NCI-H2227 treated with DMSO at 0.1 percent for 48 hours (cell line): Measurements from ENCODE around the gene KCTD16.

Source experiments
- DNase-seq: peaks from one replicate; lab custom pipeline; 2025; lab: John Stamatoyannopoulos, UW

Gene KCTD16

DNA sequence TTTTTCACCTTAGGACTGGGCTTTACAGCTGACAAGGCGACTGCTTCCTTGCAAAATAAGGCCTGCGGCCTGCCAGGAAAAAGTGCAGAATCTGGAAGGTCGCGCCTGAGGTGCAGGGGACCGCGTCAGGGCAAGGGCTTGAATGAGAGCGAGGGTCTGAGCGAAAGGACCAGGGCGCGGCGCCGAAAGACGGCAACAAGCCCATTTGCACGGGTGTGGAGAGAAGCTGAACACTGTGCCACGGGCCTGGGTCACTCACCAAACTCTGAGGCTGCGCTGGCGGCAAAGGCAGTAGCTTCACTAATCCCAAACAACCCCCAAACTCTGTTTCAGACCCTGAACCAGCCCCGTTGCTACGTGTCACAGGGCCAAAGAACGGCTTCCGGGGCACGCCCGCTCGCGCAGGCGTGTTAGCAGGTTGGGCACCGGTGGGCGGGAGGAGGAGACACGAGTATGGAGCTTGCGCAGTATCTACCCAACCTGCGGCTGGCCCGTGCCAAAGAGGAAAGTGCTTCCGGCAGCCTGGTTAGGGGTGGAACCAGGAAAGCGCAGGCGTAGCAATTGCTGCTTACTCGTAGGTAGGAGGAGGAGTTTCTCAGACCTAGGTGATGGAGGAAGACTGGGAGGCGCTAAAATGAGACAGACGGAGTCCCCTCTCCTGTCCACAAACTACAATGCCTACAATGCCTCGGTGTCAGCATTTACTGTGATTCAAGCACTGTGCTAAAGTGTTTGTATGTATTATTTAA, at the start of gene KCTD16, which contains the start of gene YIPF5:
TSS of gene KCTD16 (plus strand) at position 598 of the 749 bp plus-strand sequence.
TSS of gene YIPF5 (minus strand) at position 384 of the 749 bp plus-strand sequence. CDS start 704 bp downstream, outside the sequence.
- peak; percentile 89 for DNase-seq

DNA sequence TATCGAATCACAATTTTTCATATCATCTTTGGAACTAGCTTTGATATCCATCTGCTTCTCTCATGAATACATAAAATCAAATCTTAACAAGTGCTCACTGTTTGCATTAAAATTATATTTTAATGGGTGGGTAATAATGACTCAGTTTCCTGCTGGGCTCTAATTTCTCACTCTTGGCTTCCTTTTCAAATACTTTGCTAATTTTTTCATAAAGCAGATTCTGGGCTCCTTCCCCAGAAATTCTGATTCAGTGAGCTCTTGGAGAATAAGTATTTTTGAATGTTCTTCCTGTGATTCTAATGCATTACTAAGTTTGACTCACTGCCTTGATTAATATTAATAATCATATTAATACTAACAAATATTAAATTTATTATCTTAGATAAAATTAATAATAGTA, 49.1 kb upstream of the KCTD16 start:
- no peak for DNase-seq

DNA sequence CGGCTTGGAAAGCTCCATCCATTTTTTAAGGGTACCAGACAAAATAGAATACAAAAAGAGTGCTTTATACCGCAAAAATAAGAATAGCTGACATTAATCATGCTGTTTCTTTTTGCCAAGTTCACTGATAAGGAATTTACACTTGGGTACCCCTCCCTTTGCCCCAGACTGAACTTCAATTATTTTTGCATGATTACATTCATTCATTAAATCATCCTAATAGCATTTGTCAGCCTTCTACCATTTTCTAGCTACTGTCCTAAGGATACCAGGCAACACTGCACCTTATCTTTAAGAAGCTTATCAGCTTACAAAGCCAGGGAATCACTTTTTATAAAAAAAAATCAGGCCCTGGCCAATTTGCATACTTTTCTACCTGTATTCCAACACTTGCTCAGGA, 48.6 kb upstream of the KCTD16 start:
- no peak for DNase-seq

DNA sequence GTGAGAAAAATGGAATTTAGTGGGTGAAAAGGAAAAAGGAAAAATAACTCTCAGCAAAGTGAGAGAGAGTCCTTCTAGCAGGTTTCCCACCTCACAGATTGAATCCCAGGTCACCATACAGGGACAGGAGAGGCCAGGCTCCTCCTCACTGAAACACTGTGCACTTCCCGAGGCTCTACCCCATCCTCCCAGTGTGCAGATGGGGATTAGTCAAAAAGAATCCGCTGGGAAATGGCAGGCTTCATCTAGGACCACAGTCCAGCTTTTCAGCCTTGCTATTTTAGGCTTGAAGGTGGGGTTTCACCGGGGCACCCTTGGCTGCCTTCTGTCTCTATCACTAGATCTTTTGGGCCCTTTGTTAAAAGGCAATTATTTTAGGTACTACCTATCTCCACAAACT, 48.0 kb upstream of the KCTD16 start:
- DNase-seq: no peak

DNA sequence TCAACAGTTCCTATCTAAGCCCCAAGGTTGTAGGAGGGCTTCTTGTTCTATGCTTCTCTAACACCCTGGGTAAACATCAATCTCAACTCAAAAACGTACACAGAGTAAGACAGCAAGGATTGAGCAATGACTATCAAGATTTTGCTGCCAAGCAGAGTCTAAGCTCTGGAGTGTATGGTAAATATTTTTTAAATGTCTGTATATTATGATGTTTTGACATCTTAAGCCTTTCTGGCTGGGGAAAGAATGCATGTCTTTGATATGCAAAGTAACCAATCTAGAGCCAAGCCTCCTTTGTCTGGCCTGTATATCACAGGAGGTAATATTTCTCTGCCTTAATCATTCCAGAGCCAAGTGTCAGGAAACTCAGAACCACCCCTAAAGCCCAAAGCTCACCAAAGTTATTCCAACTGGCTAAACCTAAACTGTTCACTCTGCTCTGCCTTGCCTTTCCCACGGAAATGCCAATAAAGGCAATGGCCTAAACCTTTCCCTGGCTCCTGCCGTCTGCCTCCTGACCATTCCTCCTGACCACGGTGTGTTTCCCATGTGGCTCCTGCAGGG, 45.4 kb upstream of the KCTD16 start:
- no peak for DNase-seq

DNA sequence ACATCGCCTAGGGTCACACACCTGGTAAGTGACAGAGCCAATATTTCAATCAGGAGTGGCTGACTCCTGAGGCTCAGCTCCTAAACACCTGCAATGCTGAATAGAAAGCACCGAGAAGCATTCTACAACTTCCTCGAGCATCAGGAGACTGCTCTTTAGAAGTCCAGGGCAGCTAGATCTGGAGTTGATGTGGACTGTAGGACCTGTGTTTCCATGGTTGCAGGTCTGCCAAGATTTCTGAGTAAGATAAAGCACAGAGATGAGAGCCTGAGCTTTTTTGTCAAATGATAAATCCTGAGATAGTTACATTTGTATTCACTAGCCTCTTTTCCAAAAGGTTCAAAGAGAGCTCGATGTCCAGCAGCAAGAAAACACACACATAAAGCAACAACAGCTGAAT, 44.0 kb upstream of the KCTD16 start:
- no peak for DNase-seq

DNA sequence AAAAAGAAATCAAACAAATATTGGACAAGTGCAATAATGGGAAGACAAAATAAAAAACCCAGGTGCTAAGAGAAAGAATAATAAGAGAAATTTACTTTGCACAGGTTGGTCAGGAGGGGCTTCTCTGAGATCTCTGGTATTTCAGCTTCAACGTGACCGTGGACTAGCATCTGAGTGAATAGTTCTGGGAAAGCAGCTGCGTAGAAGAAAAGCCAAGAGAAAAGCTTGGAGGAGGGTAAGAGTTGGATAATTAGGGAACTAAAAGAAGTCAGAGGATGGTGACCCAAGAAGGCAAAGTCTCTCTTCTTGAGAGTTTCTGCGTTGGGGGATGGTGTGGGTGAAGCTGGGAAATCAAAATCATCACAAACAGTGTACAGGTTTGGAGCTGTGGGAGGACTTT, 41.8 kb upstream of the KCTD16 start:
- DNase-seq: no peak

DNA sequence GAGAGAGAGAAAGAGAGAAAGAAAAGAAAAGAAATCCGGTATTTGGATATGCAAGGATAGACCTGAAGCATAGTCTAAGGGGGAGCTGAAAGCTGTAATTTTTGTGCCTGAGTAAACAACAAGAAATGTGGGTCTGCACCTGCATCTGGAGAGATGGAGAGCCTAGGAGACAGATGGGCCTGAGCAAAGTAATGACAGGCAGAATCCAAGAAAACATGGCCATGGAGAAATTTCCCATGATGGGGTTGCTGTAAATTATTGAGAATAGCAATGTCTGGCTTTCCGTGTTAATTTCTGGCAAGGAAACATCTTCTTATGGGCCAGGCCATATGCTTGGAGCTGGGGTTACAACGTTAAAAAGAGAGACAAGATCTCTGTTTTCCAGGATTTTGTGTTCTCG, 40.4 kb upstream of the KCTD16 start:
- no peak for DNase-seq

DNA sequence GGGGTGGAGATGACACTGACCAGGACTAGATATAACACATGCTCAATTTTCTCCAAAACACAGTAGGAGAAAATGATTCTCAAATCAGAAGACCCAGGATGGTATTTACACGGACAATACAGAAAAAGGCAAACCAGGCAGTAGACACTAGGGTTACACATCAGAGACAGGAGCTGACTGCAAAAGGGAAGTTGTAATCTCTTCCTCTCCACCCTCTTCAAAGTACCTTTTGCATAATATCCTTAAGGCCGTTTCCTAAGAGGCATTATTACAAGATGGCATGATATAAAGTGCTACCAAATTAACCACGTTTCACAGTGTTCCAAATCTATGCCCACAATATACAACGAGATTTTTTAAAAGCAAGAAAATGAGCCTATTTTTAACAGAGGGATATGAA, 39.4 kb upstream of the KCTD16 start:
- no peak for DNase-seq

DNA sequence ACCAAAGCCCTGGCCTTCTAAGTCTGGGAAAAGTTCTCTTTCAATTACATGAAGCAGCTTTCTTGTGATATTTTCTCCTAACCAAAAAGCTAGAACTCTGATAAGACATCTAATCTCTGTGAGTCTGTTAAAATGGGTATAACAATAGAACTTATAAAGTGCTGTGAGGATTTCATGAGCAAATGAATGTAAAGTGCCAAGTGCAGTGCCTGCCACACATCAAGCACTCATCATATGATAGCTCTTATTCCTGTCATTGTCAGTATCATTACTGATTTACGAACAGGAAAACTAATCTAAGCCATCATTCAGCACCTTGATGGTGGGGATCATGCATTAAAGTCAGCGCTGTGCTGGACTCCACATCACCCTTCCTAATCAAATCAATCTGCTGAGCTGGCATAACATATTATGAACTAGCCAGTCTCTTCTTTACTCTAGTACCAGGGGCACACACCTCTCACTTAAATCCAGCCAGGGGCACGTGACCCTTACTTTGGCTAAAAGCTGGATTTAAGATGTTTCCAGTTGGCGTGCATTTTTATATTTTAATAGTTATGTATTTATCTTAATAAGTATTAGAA, 37.5 kb upstream of the KCTD16 start:
- DNase-seq: no peak

DNA sequence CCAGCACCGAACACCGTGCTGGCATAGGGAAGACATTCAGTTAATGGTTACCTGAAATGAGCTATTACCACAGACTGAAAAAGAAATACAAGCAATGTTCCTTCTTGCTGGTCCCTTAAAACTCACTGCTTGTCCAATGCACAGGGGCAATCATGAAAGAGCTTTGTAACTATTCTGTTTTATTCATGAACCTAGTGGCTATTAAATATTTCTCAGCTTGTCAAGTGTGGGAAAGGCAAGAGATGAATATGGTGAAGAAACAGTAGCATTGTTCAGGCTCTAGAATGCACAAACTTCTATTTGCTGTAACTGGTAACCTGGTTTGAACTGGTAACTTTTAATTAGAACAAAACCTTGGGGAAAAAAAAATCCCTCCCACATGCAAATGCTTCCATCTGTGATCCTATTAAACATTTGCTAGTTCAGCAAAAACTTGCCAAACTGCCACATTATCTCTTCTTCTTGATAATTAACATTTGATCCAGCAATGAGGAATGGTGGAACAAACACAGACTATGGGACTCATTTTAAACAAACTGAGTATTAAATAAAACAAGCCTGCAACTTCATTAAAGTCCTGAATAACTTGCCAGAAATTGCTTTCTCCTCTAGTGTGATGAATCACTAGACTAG, 36.4 kb upstream of the KCTD16 start:
- no peak for DNase-seq

DNA sequence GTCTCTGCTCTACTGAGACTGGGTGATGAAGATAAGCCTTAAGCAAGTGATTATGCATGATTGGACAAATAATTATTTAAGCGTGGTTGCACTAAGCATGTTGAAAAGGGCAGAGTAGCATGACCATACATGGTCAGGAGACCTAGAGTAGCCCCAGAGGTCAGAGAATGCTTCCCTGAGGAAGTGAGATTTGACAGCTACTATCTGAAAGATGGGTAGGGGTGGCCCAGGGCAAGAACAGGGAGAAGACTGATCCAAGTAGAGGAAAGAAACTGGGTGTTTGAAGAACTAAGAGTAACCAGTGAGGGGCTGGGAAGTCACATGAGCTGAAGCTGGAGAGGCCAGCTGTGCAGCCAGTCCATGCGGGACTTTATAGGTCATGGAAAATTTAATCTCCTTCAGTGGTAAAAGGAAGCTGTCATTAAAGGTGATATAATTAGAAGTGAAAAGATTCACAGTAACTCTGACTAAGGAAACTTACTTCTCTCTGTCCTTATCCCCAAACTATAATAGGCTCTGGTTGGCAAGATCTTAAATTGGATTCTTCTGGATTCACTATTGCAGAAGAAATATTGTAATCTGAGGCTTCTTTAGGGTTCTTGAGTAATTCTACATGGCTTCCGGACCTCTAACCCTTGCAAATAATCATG, 35.4 kb upstream of the KCTD16 start:
- no peak for DNase-seq

DNA sequence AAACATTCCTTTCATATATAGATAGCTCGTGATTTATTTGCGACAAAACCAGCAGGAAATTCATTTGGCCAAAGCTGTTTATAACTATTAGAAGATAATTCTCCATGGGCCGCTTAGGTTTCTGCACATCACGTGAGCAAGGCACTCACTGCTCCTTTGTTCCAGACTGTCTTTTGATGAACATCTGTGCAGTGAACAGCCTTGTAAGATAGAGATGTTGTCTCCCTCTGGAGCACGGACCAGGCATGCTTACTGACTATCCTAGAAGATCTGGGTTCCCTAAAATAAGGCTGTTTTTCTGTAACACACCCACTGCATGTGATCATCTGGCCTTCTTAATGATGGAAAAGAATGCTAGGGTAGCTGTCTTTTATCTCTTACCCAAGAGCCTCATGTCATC, 31.1 kb upstream of the KCTD16 start:
- no peak for DNase-seq

DNA sequence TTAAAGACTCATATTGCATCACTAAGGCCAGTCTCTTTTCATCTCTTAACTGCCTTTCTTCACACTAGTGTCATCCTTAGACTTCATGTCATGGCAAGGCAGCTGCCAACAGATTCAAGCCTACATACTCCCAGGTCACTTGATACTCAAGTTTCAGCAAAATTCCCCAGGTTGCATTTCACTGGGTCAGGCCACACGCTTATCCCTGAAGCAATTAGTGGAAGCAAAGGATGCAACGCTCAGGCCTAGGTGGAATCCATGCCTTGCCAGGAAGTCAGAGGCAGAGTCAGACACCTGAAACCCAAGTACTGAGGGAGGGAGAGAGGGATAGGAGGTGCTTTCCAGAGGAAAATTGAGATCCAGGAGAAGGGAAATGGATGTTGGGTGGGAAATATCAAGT, 29.1 kb upstream of the KCTD16 start:
- no peak for DNase-seq

DNA sequence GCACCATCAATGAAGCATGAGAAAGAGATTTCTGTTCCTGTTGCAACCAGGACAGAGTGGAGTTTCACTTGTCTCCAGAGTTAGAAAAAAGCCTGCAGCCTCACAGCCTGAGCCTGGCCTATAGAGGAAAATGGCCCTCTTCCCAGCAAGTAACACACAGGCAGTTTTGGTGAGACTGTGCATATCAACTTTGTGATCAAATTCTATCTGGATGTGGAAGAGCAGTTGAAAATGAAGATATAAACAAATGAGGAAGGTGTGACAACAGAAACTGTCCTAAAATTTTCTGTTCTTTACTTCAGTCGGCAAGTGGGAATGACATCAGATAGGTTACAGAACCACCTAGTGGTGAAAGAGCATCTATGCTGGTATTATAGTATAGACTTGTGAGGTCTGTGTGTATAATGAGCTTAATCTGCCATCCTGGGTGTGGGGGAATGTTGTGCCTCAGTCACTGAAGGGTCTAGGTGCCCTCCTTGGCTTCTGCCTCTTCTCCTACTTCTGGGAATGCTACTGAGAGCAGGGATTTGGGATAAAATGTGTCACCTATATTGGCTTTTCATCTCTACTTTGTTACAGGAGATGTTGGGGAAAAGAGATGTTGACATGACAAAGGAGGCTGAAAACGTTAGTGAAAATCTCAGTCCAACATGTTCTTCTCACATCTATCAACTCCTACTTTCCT, 28.4 kb upstream of the KCTD16 start:
- DNase-seq: peak; percentile 28

DNA sequence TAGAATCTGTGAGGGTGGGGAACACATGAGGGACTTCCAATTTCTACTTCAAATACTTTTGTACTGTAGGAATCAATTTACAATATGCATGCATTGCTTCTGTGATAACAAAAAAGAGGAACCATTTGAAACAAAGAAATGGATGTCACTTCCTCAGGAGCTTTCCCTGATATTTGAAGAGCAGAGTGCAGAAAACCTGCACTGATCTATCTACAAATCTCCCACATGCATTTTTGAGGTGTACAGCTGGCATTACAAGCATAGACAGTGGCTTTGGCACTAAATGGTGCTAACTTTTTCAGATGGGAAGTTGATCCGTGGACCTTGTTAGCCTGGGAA, 27.9 kb upstream of the KCTD16 start:
- DNase-seq: no peak

DNA sequence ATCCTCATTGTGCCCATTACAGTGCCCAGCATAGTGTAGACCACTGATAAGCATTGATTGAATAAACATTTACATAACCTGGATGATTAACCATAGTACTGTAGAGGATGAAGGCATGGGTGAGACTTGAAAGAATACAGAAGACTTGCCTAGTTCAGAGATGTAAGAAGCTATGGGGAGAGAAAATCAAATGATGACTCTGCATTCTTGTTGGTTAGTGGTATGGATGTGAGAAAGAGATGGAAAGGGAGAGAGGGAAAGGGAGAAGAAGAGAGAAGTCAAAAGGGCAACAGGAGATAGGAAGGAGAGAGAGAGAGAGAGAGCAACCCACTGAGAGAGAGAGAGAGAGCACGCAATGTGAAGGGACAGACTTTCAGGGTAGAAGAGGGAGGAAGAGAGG, 27.0 kb upstream of the KCTD16 start:
- no peak for DNase-seq

DNA sequence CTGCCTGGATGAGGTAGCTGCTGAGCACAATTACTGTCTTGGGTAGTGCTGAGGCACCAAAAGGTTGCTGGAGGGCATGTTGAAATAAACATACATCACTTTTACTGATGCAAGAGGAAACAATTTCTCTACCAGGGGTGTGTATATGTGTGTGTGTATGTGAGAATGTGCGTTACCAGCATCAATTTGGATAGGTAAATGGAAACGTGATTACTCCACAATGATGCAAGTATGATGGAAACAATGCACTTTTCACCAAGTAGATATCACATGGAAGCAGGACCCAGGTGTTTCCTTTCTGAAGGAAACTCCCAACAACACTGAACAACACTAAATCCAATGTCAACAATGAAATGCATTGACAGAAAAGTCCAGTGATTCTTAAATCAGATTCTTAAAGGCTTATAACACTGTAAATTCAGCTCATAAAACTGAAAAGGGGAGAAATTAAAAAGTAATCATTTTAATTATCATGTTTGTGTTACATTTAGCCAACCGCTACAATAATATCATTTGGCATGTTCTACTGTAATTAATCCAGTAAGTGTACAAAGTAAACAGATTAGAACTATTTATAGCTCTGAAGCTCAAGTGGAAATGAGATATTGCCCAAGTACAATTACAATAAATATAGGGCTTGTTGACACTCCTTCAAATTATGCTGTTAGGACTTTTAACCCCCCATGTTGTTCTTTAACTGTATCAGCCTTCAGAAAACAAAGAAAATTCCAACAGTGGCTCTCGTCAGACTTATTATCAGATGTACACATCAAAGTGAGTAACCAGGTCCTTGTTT, 25.5 kb upstream of the KCTD16 start:
- no peak for DNase-seq

DNA sequence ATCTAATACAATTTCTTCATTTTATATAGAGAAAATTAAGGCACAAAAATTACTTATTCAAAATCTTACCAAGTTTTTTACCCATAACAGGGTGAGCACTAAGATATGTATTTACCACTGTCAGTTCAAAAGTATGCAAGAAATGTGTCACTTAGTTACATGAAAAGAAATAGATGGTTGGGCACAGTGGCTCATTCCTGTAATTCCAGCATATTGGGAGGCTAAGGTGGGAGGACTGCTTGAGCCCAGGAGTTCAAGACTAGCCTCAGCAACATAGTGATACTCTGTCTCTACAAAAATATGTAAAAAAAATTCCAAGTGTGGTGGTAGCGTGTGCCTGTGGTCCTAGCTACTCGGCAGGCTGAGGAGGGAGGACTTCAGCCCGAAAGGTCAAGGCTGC, 19.6 kb upstream of the KCTD16 start:
- DNase-seq: no peak

DNA sequence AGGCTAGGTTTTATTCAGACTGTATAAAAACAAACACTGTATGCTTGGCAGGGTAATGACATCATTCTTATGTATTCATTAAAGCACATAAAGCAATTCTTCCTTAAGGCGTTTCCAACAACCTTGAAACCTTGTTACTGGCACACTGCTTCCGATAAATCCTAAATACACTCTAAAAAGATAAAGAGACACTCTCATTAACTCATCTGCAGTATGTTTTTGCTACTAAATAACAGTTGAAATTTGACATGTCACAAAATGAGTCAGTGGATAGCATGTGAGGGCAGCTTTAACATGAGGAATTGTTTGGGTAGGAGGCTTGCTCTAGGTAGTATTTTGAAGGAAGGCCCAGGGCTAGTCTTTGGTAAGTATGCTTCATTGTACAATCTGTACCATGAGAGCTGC, 13.9 kb upstream of the KCTD16 start:
- DNase-seq: no peak

DNA sequence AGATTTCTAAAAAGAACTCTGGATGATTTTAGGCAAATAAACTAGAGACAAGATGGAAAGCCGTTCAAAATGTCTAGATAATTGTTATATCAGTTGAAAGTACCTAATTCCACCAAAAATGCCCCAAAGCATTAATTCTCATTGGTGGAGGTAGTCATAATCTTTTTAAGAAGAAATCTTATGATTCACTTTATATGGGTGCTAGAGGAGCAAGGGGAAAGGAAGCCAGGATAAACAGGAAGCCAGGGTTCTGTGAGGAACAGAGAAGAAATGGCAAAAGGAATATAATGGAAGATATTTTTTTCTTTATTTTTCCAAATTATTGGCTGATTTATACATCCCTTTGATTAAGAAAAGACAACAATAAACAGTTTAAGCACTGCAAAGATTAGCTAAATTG, 8.0 kb upstream of the KCTD16 start:
- DNase-seq: no peak
